PC-3 (cell line): ENCODE data around the gene GRIK1. TPM values are rescaled to one million over a fixed set of nuclear protein-coding genes. Genes with fewer than 3 reads are reported as not detected.

ENCODE experiments used
- ATAC-seq: fragments of 200-7000 bp; cut with Tn5 transposase; 2 replicates; pipeline ENCODE4 v1.9.1; 2020; ENCODE audit warnings: mild to moderate bottlenecking, moderate library complexity
- BruUV-seq: library from RNA; stranded (reverse); fragments of 400-500 nt; replicated peaks from 2 replicates; lab custom pipeline; 2021; lab: Mats Ljungman, UMichigan
- CTCF ChIA-PET: fragments of 300-600 bp; sonication (Branson Sonifier 250); formaldehyde crosslinking; loops from one replicate; lab custom pipeline; 2022; ENCODE audit warnings: antibody characterized with exemption; lab: Charles Lee
- POLR2A ChIA-PET: fragments of 300-600 bp; sonication (Branson Sonifier 250); formaldehyde crosslinking; loops from one replicate; lab custom pipeline; 2022; ENCODE audit warnings: antibody characterized with exemption; ENCODE audit not compliant: unreplicated experiment; lab: Charles Lee
- DNase-seq: peaks from one replicate; pipeline ENCODE4 v3.0.0-alpha.2; 2015
- H2AFZ ChIP-seq: fragments of 300-600 bp; sonication (generic); 2 replicates; pipeline ENCODE4 v1.6.0; 2016; ENCODE audit warnings: antibody characterized with exemption, low read length
- H3F3A ChIP-seq: fragments of 300-600 bp; sonication (generic); one replicate; pipeline ENCODE4 v1.6.0; 2017; ENCODE audit warnings: antibody characterized with exemption, low read length, control low read depth, mild to moderate bottlenecking; ENCODE audit not compliant: unreplicated experiment
- H3K27ac ChIP-seq: fragments of 300-600 bp; sonication (generic); 2 replicates; pipeline ENCODE4 v1.5.1; 2016; ENCODE audit warnings: mild to moderate bottlenecking, low read length
- H3K27me3 ChIP-seq: fragments of 300-600 bp; sonication (generic); 2 replicates; pipeline ENCODE4 v1.6.1; 2016; ENCODE audit warnings: low read length, mixed read lengths
- H3K36me3 ChIP-seq: fragments of 300-600 bp; sonication (generic); 2 replicates; pipeline ENCODE4 v1.6.1; 2016; ENCODE audit warnings: low read depth, mixed run types, low read length, mixed read lengths
- H3K4me1 ChIP-seq: fragments of 300-600 bp; sonication (generic); 2 replicates; pipeline ENCODE4 v1.5.1; 2016; ENCODE audit warnings: low read length; ENCODE audit not compliant: insufficient read depth
- H3K4me2 ChIP-seq: fragments of 300-600 bp; sonication (generic); 2 replicates; pipeline ENCODE4 v1.6.0; 2016; ENCODE audit warnings: low read length
- H3K4me3 ChIP-seq: fragments of 300-600 bp; sonication (generic); 2 replicates; pipeline ENCODE4 v1.5.1; 2016; ENCODE audit warnings: mild to moderate bottlenecking, low read length, mixed read lengths
- H3K79me2 ChIP-seq: fragments of 300-600 bp; sonication (generic); 2 replicates; pipeline ENCODE4 v1.6.1; 2017; ENCODE audit warnings: low read length, mixed read lengths
- H3K9ac ChIP-seq: fragments of 300-600 bp; sonication (generic); 2 replicates; pipeline ENCODE4 v1.6.0; 2016; ENCODE audit warnings: mild to moderate bottlenecking, low read length
- H3K9me2 ChIP-seq: fragments of 300-600 bp; sonication (generic); replicated peaks from 2 replicates; pipeline ENCODE4 v1.6.1; 2016; ENCODE audit warnings: mixed run types, low read length, mixed read lengths
- H3K9me3 ChIP-seq: fragments of 300-600 bp; sonication (generic); 2 replicates; pipeline ENCODE4 v1.6.1; 2016; ENCODE audit warnings: low read length, mixed read lengths
- H4K20me1 ChIP-seq: fragments of 300-600 bp; sonication (generic); 2 replicates; pipeline ENCODE4 v1.6.1; 2016; ENCODE audit warnings: low read length, mixed read lengths
- CTCF ChIP-seq: fragments of 300-600 bp; sonication (generic); conservative IDR thresholded peaks from 2 replicates; pipeline ENCODE4 v1.5.1; 2017; ENCODE audit warnings: antibody characterized with exemption, low read depth, mild to moderate bottlenecking, low read length
- EZH2 ChIP-seq: fragments of 300-600 bp; sonication (generic); IDR thresholded peaks from one replicate; pipeline ENCODE4 v1.6.1; 2017; ENCODE audit warnings: antibody characterized with exemption, mild to moderate bottlenecking, low read length; ENCODE audit not compliant: unreplicated experiment
- EZH2phosphoT487 ChIP-seq: fragments of 300-600 bp; sonication (generic); IDR thresholded peaks from 2 replicates; pipeline ENCODE4 v1.6.1; 2018; ENCODE audit warnings: mild to moderate bottlenecking, antibody characterized with exemption, low read length, borderline replicate concordance
- intact Hi-C: fragments of 100-400 bp; cut with micrococcal nuclease; formaldehyde crosslinking; loops from 2 replicates; pipeline ENCODE4 v1.9.0; 2023
- total RNA-seq: library from RNA; depleted of rRNA; stranded (reverse); fragments of >200 nt; gene quantifications from 2 replicates; pipeline ENCODE4 v1.2.3, GENCODE V29; 2014

GRIK1 gene
- total RNA-seq, 1 experiment from 2014 or later, result not detected

GRCh38 chr21:29511096-29511495 is 428.7 kb downstream of the GRIK1 start:
- no peak overlapping the region for H3K27ac ChIP-seq
- H3K79me2 ChIP-seq, result no peaks in the 10 kb centered on the region
- peaks cover 8% of the 10 kb centered on the region; the same call in 1 of the 2 replicates for H3K9me3 ChIP-seq
- no peak for DNase-seq
- no peaks in the 10 kb centered on the region for H3F3A ChIP-seq
- no peak overlapping the region for H3K9ac ChIP-seq
- intact Hi-C loops, result no loop called here
- no peak overlapping the region for H3K4me3 ChIP-seq
- ATAC-seq, result no peak
- no peak overlapping the region for H3K4me2 ChIP-seq
- no peaks in the 10 kb centered on the region for H3K36me3 ChIP-seq
- no TSS peak for BruUV-seq
- CTCF ChIA-PET, result no interaction called here
- no peaks in the 10 kb centered on the region for H4K20me1 ChIP-seq
- H3K27me3 ChIP-seq, result no peaks in the 10 kb centered on the region
- no peaks in the 10 kb centered on the region for H3K9me2 ChIP-seq
- POLR2A ChIA-PET, result no interaction called here
- H3K4me1 ChIP-seq, result no peaks in the 10 kb centered on the region
- TF ChIP-seq CTCF (no peak), EZH2phosphoT487 (no peak), EZH2 (no peak)
- no peak overlapping the region for H2AFZ ChIP-seq

DNA sequence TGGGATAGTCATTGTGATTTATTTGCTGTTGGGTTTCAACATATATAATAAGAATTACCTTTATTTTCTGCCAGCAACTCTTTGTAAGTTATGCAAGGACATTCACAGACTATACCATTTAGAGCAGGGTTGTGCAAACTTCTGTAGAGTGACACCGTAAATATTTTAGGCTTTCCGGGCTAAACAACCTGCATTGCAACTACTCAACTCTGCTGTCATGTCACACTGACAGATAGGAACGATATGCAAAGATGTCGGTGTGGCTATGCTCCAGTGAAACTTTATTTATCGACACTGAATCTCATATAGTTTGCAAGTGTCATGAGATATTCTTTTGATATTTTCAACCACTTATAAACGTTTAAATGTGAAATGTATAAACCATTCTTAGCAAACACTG is 430.7 kb downstream of the GRIK1 start:
- no peak for ATAC-seq
- CTCF ChIA-PET, result no interaction called here
- no TSS peak for BruUV-seq
- Histone ChIP-seq H3F3A (no peaks in the 10 kb centered on the region), H2AFZ (no peak overlapping the region), H3K9ac (no peak overlapping the region), H3K27me3 (no peaks in the 10 kb centered on the region), H4K20me1 (no peaks in the 10 kb centered on the region), H3K27ac (no peak overlapping the region), H3K36me3 (no peaks in the 10 kb centered on the region), H3K79me2 (no peaks in the 10 kb centered on the region), H3K4me3 (no peak overlapping the region), H3K4me2 (no peak overlapping the region), H3K9me2 (no peaks in the 10 kb centered on the region), H3K4me1 (no peaks in the 10 kb centered on the region), H3K9me3 (0 out of 2 replicates have a peak, but pooled peaks cover under 1% of the 10 kb centered on the region)
- TF ChIP-seq CTCF (no peak), EZH2 (no peak), EZH2phosphoT487 (no peak)
- POLR2A ChIA-PET, result interaction anchor here (0.7 kb wide), 1 partner anchor 1928 kb away, joined by 3 read pairs; no protein-coding TSS in a partner anchor
- intact Hi-C loops, result no loop called here
- no peak for DNase-seq

GRCh38 chr21:29508301-29508700 is 431.5 kb downstream of the GRIK1 start:
- ATAC-seq (no peak), DNase-seq (no peak)
- Histone ChIP-seq H3K36me3 (no peaks in the 10 kb centered on the region), H3K27me3 (no peaks in the 10 kb centered on the region), H3K27ac (no peak overlapping the region), H3F3A (no peaks in the 10 kb centered on the region), H3K4me1 (no peaks in the 10 kb centered on the region), H3K4me3 (no peak overlapping the region), H4K20me1 (no peaks in the 10 kb centered on the region), H3K9me3 (no peaks in the 10 kb centered on the region), H3K4me2 (no peak overlapping the region), H2AFZ (no peak overlapping the region), H3K9me2 (no peaks in the 10 kb centered on the region), H3K9ac (no peak overlapping the region), H3K79me2 (no peaks in the 10 kb centered on the region)
- TF ChIP-seq EZH2 (no peak), CTCF (no peak), EZH2phosphoT487 (no peak)
- BruUV-seq, result no TSS peak
- intact Hi-C loops, result no loop called here
- ChIA-PET POLR2A (no interaction called here), CTCF (no interaction called here)
